ENCODE measurements around the gene MATN4. TPM values are rescaled to one million over a fixed set of nuclear protein-coding genes. Genes with fewer than 3 reads are reported as not detected.

Gene MATN4
- total and polyA plus RNA-seq, 2 of the 13 experiments (the other 11 are each of a cell fraction or from before 2014, with no cell fraction given) = not detected

DNA sequence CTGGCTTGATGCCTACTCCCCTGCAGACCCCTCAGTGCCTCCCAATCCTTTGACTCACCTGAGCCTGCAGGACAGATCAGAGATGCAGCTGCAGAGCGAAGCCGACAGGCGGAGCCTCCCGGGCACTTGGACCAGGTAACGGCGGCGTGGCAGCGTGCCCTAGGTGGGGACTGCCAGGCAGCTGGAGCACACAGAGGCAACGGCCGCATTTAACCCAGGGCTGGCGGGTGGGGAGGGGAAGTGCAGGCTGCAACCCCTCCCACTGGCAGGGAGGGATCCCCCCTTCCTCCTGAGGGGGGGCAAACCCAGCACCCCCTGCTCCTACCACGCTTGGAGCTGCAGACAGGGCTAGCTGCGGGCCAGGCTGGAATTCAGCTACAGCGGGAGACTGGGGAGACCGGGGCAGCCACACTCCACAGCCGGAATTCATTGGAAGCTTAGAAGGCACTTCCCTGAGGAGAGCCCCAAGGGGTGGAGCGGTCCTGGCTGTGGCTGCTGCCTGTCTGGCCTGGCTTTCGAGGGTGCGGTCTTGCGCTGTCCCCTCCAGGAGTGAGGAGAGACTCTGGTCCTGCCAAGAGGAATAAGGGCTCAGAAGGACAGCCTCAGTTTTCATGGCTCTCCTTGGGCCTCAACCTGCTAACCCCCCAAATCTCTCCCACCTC, at the start of gene MATN4 (continued):
- TF ChIP-seq, protein P1, sequence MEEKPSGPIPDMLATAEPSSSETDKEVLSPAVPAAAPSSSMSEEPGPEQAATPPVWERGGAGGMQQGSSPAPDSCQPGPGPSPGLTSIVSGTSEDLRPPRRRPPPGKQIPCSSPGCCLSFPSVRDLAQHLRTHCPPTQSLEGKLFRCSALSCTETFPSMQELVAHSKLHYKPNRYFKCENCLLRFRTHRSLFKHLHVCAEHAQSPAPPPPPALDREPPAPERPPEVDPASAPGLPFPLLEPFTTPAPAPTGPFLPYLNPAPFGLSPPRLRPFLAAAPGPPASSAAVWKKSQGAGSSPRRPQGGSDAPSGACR (CRISPR knock-in tag; IDR thresholded peaks at IDR 0.05) = no peak

GRCh38 chr20:45355209-45356084, 47.3 kb upstream of the MATN4 start:
- Histone ChIP-seq H3K36me3 (replicated peaks in 1 of 2; ENCODE audit: control insufficient read depth in 1 of 2, insufficient read depth in 2 of 2, low read length in 2 of 2) (no peaks in the 10 kb centered on the region), H3K27ac (ENCODE audit: extremely low read length, insufficient read depth, low read length) (no peak overlapping the region), H3K4me2 (ENCODE audit: low read depth, low read length) (no peak overlapping the region), H3K4me3 (replicated peaks in 1 of 3; ENCODE audit: insufficient read depth in 1 of 3, low read depth in 2 of 3, low read length in 3 of 3) (no peak overlapping the region), H4K20me1 (ENCODE audit: insufficient read depth, low read length) (no peaks in the 10 kb centered on the region), H3K4me1 (ENCODE audit: insufficient read depth, low read length) (peaks cover 53% of the 10 kb centered on the region), H3K9ac (ENCODE audit: insufficient read depth, low read depth, low read length) (no peak overlapping the region), H3K27me3 (ENCODE audit: control insufficient read depth in 1 of 2, insufficient read depth in 2 of 2, low read length in 2 of 2) (no peaks in the 10 kb centered on the region; a peak in 1 of 5 replicates), H3K9me3 (ENCODE audit: low read length) (no peaks in the 10 kb centered on the region), H2AFZ (ENCODE audit: low read length) (no peak overlapping the region), H3K79me2 (ENCODE audit: insufficient read depth, low read length) (no peaks in the 10 kb centered on the region)
- POLR2A ChIA-PET = interaction anchor here (23.9 to 29.5 kb wide), 2 partner anchors 4 to 12 kb away, joined by 1422 read pairs; partner anchors contain the start of genes SDC4 and SYS1
- intact Hi-C loops (cut with micrococcal nuclease; ENCODE audit: unreplicated experiment) = no loop called here
- 23% methylated on average over 5 of the region's 5 CpGs for WGBS (ENCODE audit: low lambda C conversion rate)
- ATAC-seq (no peak), FAIRE-seq (no peak), DNase-seq (ENCODE audit: low spot score) (no peak)
- CTCF ChIA-PET (ENCODE audit: low intra/inter-chr PET ratio, low total read pairs) = no interaction called here
- TF ChIP-seq TFAP4 (IDR thresholded peaks at IDR 0.05; ENCODE audit: borderline replicate concordance, low read depth) = no peak
- peak; percentile 94 for TF ChIP-seq RBAK (CRISPR knock-in tag; IDR thresholded peaks at IDR 0.05)
- TF ChIP-seq RCOR2 (CRISPR knock-in tag; IDR thresholded peaks at IDR 0.05) = 0 out of 2 replicates have a peak, but pooled peaks have one; percentile 7
- in situ Hi-C loops (cut with HindIII; ENCODE audit: extremely low pct_ligation_motif_present, low pct_unique_long_range_greater_than_20kb) = no loop called here
- no TSS peak for BruUV-seq (replicated peaks)
